Activated CD4-positive, alpha-beta T cell treated with anti-CD3 and anti-CD28 coated beads, Interleukin-2, amount 50 U/mL, for 4 hours (primary cell): ENCODE results near the gene PILRA.

Experiments used
- DNase-seq, 2 experiments: peaks; one replicate each; pipeline ENCODE4 v3.0.0-alpha.2; 2020

PILRA gene

GRCh38 chr7:100413889-100414288 lies 40.6 kb downstream of the PILRA start:
- no peak for DNase-seq

GRCh38 chr7:100415448-100415847 lies 42.2 kb downstream of the PILRA start:
- DNase-seq, result no peak

GRCh38 chr7:100418930-100419659 lies 45.8 kb downstream of the PILRA start:
- DNase-seq, result no peak

GRCh38 chr7:100419660-100420226 lies 46.5 kb downstream of the PILRA start:
- no peak for DNase-seq

GRCh38 chr7:100423315-100423714 lies 50.0 kb downstream of the PILRA start:
- no peak for DNase-seq

GRCh38 chr7:100425347-100425746 lies 52.1 kb downstream of the PILRA start:
- DNase-seq, result no peak

GRCh38 chr7:100426516-100426915 lies 53.2 kb downstream of the PILRA start:
- DNase-seq, result no peak

GRCh38 chr7:100427762-100428198 lies 54.5 kb downstream of the PILRA start:
- no peak for DNase-seq

- peak; percentile 97 to 98 for DNase-seq
Measured at GRCh38 chr7:100428199-100428966, 55.1 kb downstream of the PILRA start, which contains the start of gene ZCWPW1. Gene ZCWPW1 (minus strand): TSS chr7:100428703. CDS start chr7:100420649, 8,054 bp downstream.

- peak; percentile 100 for DNase-seq
Measured at GRCh38 chr7:100428967-100429636, 55.8 kb downstream of the PILRA start.

GRCh38 chr7:100429637-100430492 lies 56.6 kb downstream of the PILRA start, which contains the start of gene MEPCE:
Gene MEPCE (plus strand): TSS chr7:100429831. CDS start chr7:100430019, 188 bp downstream.
- DNase-seq, result peak; percentile 94

- DNase-seq, result peak; percentile 26 to 42
Measured at GRCh38 chr7:100430493-100431285, 57.4 kb downstream of the PILRA start.

- DNase-seq, result no peak
Measured at GRCh38 chr7:100431286-100431735, 58.0 kb downstream of the PILRA start.

- DNase-seq, result no peak
Measured at GRCh38 chr7:100432053-100432452, 58.8 kb downstream of the PILRA start.

GRCh38 chr7:100432621-100433275 lies 59.5 kb downstream of the PILRA start:
- no peak for DNase-seq

GRCh38 chr7:100433276-100433591 lies 59.9 kb downstream of the PILRA start:
- no peak for DNase-seq

- no peak for DNase-seq
Measured at GRCh38 chr7:100433592-100434296, 60.5 kb downstream of the PILRA start.

- DNase-seq, result no peak
Measured at GRCh38 chr7:100434297-100435144, 61.2 kb downstream of the PILRA start.
